Mesenchymal stem cell (in vitro differentiated cells and primary cell): ENCODE results near the gene FGFBP3.

ENCODE experiments used
- DNase-seq: peaks from one replicate; pipeline ENCODE4 v3.0.0-alpha.2; 2013
- H2AFZ ChIP-seq: one replicate; pipeline ENCODE4 v1.6.1; 2013; ENCODE audit warnings: low read depth, mild to moderate bottlenecking, control low read depth, inconsistent platforms, low read length, moderate library complexity
- H2AK5ac ChIP-seq: 2 replicates; pipeline ENCODE4 v1.6.1; 2013; ENCODE audit warnings: low read length, moderate library complexity, mild to moderate bottlenecking, inconsistent platforms; ENCODE audit not compliant: severe bottlenecking
- H2BK120ac ChIP-seq: one replicate; pipeline ENCODE4 v1.6.1; 2013; ENCODE audit warnings: low read depth, mild to moderate bottlenecking, inconsistent platforms, low read length, moderate library complexity
- H2BK12ac ChIP-seq, 2 experiments: one replicate each; pipeline ENCODE4 v1.6.1; 2013; ENCODE audit warnings: inconsistent platforms in 2 of 2, low read length in 2 of 2, mild to moderate bottlenecking in 2 of 2, moderate library complexity in 2 of 2, control low read depth in 1 of 2
- H2BK15ac ChIP-seq: one replicate; pipeline ENCODE4 v1.6.1; 2013; ENCODE audit warnings: mild to moderate bottlenecking, low read depth, inconsistent platforms; ENCODE audit not compliant: poor library complexity, severe bottlenecking
- H2BK5ac ChIP-seq: 2 replicates; pipeline ENCODE4 v1.6.1; 2013; ENCODE audit warnings: low read depth, mild to moderate bottlenecking, low read length, control low read depth, inconsistent platforms; ENCODE audit not compliant: poor library complexity, severe bottlenecking
- H3K14ac ChIP-seq, 2 experiments: one replicate each; pipeline ENCODE4 v1.6.1; 2013; ENCODE audit warnings: inconsistent platforms in 2 of 2, low read length in 2 of 2, control low read depth in 1 of 2, mild to moderate bottlenecking in 1 of 2, moderate library complexity in 1 of 2
- H3K18ac ChIP-seq, 2 experiments: one replicate each; pipeline ENCODE4 v1.6.1; 2013; ENCODE audit warnings: inconsistent platforms in 2 of 2, low read length in 2 of 2, control low read depth in 1 of 2, low read depth in 1 of 2, mild to moderate bottlenecking in 1 of 2
- H3K23ac ChIP-seq, 2 experiments: one replicate each; pipeline ENCODE4 v1.6.1; 2013; ENCODE audit warnings: inconsistent platforms in 2 of 2, low read length in 2 of 2, mild to moderate bottlenecking in 2 of 2, moderate library complexity in 2 of 2, control low read depth in 1 of 2
- H3K27ac ChIP-seq: 2 replicates; pipeline ENCODE4 v1.5.1; 2013; ENCODE audit warnings: mild to moderate bottlenecking, moderate library complexity, low read length, control low read depth, inconsistent platforms; ENCODE audit not compliant: poor library complexity, severe bottlenecking
- H3K27me3 ChIP-seq, 2 experiments: 2 replicates each; pipeline versions ENCODE4 v1.6.1 to v1.7.0; 2013; ENCODE audit warnings: low read length in 2 of 2, mild to moderate bottlenecking in 2 of 2, moderate library complexity in 2 of 2, control low read depth in 1 of 2, inconsistent platforms in 1 of 2; ENCODE audit not compliant: control insufficient read depth in 1 of 2, insufficient read depth in 1 of 2
- H3K36me3 ChIP-seq, 2 experiments: 2 replicates each; pipeline versions ENCODE4 v1.6.1 to v1.7.0; 2013; ENCODE audit warnings: low read length in 2 of 2, control low read depth in 1 of 2, inconsistent platforms in 1 of 2, low read depth in 1 of 2, mild to moderate bottlenecking in 1 of 2; ENCODE audit not compliant: insufficient read depth in 2 of 2, control insufficient read depth in 1 of 2
- H3K4ac ChIP-seq, 2 experiments: one replicate each; pipeline ENCODE4 v1.6.1; 2013; ENCODE audit warnings: inconsistent platforms in 2 of 2, low read length in 2 of 2, mild to moderate bottlenecking in 2 of 2, moderate library complexity in 2 of 2, control low read depth in 1 of 2, low read depth in 1 of 2
- H3K4me1 ChIP-seq: 2 replicates; pipeline ENCODE4 v1.6.1; 2013; ENCODE audit warnings: low read depth, low read length, control low read depth; ENCODE audit not compliant: control insufficient read depth, insufficient read depth
- H3K4me2 ChIP-seq: 2 replicates; pipeline ENCODE4 v1.6.1; 2013; ENCODE audit warnings: low read length, mild to moderate bottlenecking, inconsistent platforms; ENCODE audit not compliant: poor library complexity, severe bottlenecking
- H3K4me3 ChIP-seq, 2 experiments: 2 replicates each; pipeline versions ENCODE4 v1.5.1 to v1.7.0; 2013; ENCODE audit warnings: low read length in 2 of 2, mild to moderate bottlenecking in 2 of 2, control low read depth in 1 of 2, low read depth in 1 of 2; ENCODE audit not compliant: insufficient read depth in 1 of 2
- H3K79me1 ChIP-seq: replicated peaks from 2 replicates; pipeline ENCODE4 v1.6.1; 2013; ENCODE audit warnings: mild to moderate bottlenecking, control low read depth, low read length, inconsistent platforms; ENCODE audit not compliant: poor library complexity, severe bottlenecking
- H3K9ac ChIP-seq: 2 replicates; pipeline ENCODE4 v1.7.0; 2013; ENCODE audit warnings: mild to moderate bottlenecking, low read length, moderate library complexity
- H3K9me3 ChIP-seq: 2 replicates; pipeline ENCODE4 v1.7.0; 2013; ENCODE audit warnings: mild to moderate bottlenecking, low read length; ENCODE audit not compliant: control insufficient read depth
- H4K8ac ChIP-seq: one replicate; pipeline ENCODE4 v1.6.1; 2013; ENCODE audit warnings: inconsistent platforms, mild to moderate bottlenecking, low read length, moderate library complexity
- H4K91ac ChIP-seq: one replicate; pipeline ENCODE4 v1.6.1; 2013; ENCODE audit warnings: mild to moderate bottlenecking, low read length, inconsistent platforms
- WGBS: methylation state at CpG from one replicate; pipeline ENCODE4 v1.1.7; 2013; ENCODE audit warnings: mixed read lengths; 5-methylcytosine and 5-hydroxymethylcytosine counted together

Gene FGFBP3

DNA sequence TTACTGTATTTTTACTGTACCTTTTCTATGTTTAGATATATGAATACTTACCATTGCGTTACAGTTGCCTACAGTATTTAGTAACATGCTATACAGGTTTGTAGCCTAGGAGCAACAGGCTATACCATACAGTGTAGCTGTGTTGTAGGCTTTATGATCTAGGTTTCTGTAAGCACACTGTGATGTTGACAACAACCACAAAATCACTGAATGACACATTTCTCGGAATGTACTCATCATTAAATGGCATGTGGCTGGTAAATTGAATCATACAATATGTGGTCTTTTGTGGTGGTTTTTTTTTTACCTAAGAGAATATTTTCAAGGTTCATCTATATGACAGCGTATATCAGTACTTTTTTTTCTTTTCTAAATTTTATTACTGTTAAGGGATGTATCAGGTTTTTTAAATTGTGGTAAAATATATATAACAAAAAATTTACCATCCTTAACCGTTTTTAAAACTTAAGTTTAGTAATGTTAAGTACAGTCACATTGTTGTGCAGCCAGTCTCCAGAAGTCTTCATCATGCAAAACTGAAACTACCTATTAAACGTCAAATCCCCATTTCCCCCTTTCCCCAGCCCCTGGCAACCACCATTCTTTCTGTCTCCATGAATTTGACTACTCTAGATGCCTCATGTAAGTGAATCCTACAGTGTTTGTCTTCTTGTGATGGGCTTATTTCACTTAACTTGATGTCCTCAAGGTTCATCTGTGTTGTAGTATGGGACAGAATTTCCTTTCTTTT is 35.8 kb upstream of the FGFBP3 start:
- Histone ChIP-seq H3K4me3 (no peak overlapping the region), H3K18ac (no peak overlapping the region), H3K36me3 (peaks cover 6 to 45% of the 10 kb centered on the region in 2 experiments), H3K9ac (no peak overlapping the region), H2BK120ac (no peak overlapping the region), H3K4me1 (no peaks in the 10 kb centered on the region), H3K14ac (no peak overlapping the region), H2BK15ac (no peak overlapping the region), H3K4me2 (no peak overlapping the region), H4K8ac (no peak overlapping the region), H3K27me3 (no peaks in the 10 kb centered on the region), H3K9me3 (no peaks in the 10 kb centered on the region), H3K27ac (no peak overlapping the region), H3K4ac (no peak overlapping the region), H2AFZ (no peak overlapping the region), H2BK5ac (no peak overlapping the region), H3K23ac (no peak overlapping the region), H3K79me1 (peaks cover 19% of the 10 kb centered on the region), H2BK12ac (no peak overlapping the region), H4K91ac (no peak overlapping the region), H2AK5ac (no peak overlapping the region)
- DNase-seq = peak; percentile 35
- WGBS = 100% methylated on average over 2 of the region's 5 CpGs

DNA sequence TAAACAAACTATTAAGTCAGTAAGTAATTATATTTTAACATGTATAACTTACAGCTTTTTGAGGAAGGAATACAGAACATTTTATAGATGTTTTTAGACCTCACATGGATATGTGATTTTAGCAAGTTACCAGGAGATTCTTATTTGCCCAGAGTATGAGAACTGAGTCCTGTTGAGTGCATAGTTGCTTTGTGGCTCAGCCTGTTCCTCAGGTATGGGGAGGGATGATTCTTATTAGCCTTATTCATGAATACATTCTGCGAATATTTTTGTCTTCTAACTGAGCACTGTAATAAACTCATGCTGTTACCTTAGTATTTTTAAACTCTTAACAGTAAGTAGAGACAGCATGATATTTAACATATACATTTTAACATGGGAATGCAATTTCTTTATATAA is 32.1 kb upstream of the FGFBP3 start:
- Histone ChIP-seq H2BK5ac (no peak overlapping the region), H3K4ac (no peak overlapping the region), H3K4me3 (no peak overlapping the region), H3K79me1 (peaks cover 12% of the 10 kb centered on the region), H2AK5ac (no peak overlapping the region), H2BK15ac (no peak overlapping the region), H3K27me3 (no peaks in the 10 kb centered on the region), H3K9ac (no peak overlapping the region), H2AFZ (no peak overlapping the region), H3K4me1 (no peaks in the 10 kb centered on the region), H3K4me2 (no peak overlapping the region), H4K8ac (no peak overlapping the region), H3K18ac (no peak overlapping the region), H3K36me3 (peaks cover 9 to 58% of the 10 kb centered on the region in 2 experiments), H3K9me3 (no peaks in the 10 kb centered on the region), H3K14ac (no peak overlapping the region), H2BK12ac (no peak overlapping the region), H2BK120ac (no peak overlapping the region), H3K27ac (no peak overlapping the region), H4K91ac (no peak overlapping the region), H3K23ac (no peak overlapping the region)
- no CpG with 5 or more reads among the region's 1 CpG for WGBS
- DNase-seq = no peak

DNA sequence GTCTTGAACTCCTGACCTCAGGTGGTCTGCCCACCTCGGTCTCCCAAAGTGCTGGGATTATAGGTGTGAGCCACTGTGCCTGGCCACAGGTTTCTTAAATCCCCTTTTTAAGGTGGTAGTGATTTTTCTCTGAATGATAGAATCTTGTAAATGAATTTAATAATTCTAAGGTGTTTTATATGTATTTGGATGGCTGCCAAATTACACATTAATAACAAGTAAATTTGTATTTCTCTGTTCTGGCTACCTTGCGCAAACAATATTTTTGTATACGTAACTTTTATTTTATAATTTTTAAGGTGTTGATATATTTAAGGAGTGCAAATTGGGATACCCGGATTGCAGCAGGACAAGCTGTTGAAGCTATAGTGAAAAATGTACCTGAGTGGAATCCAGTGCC is 30.4 kb upstream of the FGFBP3 start:
- Histone ChIP-seq H4K8ac (no peak overlapping the region), H3K36me3 (peaks cover 9 to 56% of the 10 kb centered on the region in 2 experiments), H3K4ac (no peak overlapping the region), H2AFZ (no peak overlapping the region), H4K91ac (no peak overlapping the region), H2BK120ac (no peak overlapping the region), H2AK5ac (no peak overlapping the region), H3K18ac (no peak overlapping the region), H3K9ac (no peak overlapping the region), H2BK12ac (no peak overlapping the region), H3K4me1 (no peaks in the 10 kb centered on the region), H3K27ac (no peak overlapping the region), H3K23ac (no peak overlapping the region), H3K79me1 (peaks cover 14% of the 10 kb centered on the region), H2BK15ac (no peak overlapping the region), H3K14ac (no peak overlapping the region), H3K4me2 (no peak overlapping the region), H2BK5ac (no peak overlapping the region), H3K27me3 (no peaks in the 10 kb centered on the region), H3K9me3 (no peaks in the 10 kb centered on the region), H3K4me3 (no peak overlapping the region)
- 100% methylated on average over 4 of the region's 4 CpGs for WGBS
- no peak for DNase-seq

DNA sequence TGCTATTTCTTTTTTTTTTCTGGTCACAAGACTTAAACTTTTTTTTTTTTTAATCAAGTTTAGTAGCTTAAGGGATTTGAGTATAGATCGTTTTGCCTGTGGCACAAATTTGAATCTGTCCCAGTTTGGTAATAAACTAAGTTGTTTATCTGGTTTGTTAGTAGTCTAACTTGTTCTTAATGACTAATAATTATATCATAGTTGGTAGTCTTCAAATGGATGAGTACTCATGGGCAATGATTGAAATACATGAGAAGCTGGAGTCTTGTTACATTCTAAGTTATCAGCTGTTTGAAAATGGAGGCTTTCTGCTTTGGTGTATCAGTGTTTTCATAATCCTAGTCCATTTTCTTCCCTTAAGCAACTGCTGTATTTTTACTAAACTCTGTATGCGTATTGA is 26.6 kb upstream of the FGFBP3 start:
- no peaks in the 10 kb centered on the region for H3K27me3 ChIP-seq
- H2BK12ac ChIP-seq = no peak overlapping the region
- no peak overlapping the region for H2BK120ac ChIP-seq
- H4K91ac ChIP-seq = no peak overlapping the region
- 96% methylated on average over 2 of the region's 2 CpGs for WGBS
- no peak overlapping the region for H3K23ac ChIP-seq
- no peak overlapping the region for H4K8ac ChIP-seq
- DNase-seq = no peak
- H3K36me3 ChIP-seq = peaks cover 12 to 49% of the 10 kb centered on the region in 2 experiments
- H2BK5ac ChIP-seq = no peak overlapping the region
- H3K27ac ChIP-seq = no peak overlapping the region
- H2AK5ac ChIP-seq = no peak overlapping the region
- H3K14ac ChIP-seq = no peak overlapping the region
- no peak overlapping the region for H3K9ac ChIP-seq
- no peak overlapping the region for H2BK15ac ChIP-seq
- H3K4me1 ChIP-seq = peaks cover 2% of the 10 kb centered on the region
- peaks cover 18% of the 10 kb centered on the region for H3K79me1 ChIP-seq
- H2AFZ ChIP-seq = no peak overlapping the region
- no peak overlapping the region for H3K18ac ChIP-seq
- H3K4me3 ChIP-seq = no peak overlapping the region
- no peak overlapping the region for H3K4ac ChIP-seq
- no peak overlapping the region for H3K4me2 ChIP-seq
- H3K9me3 ChIP-seq = no peaks in the 10 kb centered on the region
